Lower leg skin (tissue), 3 donors: ENCODE data around the gene CEP83.

ENCODE experiments used
- POLR2A ChIP-seq, 2 donors: fragments of 450-650 bp; IDR thresholded peaks; one replicate each; pipeline ENCODE4 v1.6.1; 2016 to 2017; ENCODE audit warnings: antibody characterized with exemption in 2 of 2, mild to moderate bottlenecking in 1 of 2, moderate library complexity in 1 of 2
- TF ChIP-seq, protein P1 (sequence below), 3 donors: fragments of 450-650 bp; IDR thresholded peaks; one replicate each; pipeline ENCODE4 v1.5.1; 2016; ENCODE audit warnings: antibody characterized with exemption in 3 of 3, mild to moderate bottlenecking in 3 of 3, moderate library complexity in 2 of 3

DNA sequence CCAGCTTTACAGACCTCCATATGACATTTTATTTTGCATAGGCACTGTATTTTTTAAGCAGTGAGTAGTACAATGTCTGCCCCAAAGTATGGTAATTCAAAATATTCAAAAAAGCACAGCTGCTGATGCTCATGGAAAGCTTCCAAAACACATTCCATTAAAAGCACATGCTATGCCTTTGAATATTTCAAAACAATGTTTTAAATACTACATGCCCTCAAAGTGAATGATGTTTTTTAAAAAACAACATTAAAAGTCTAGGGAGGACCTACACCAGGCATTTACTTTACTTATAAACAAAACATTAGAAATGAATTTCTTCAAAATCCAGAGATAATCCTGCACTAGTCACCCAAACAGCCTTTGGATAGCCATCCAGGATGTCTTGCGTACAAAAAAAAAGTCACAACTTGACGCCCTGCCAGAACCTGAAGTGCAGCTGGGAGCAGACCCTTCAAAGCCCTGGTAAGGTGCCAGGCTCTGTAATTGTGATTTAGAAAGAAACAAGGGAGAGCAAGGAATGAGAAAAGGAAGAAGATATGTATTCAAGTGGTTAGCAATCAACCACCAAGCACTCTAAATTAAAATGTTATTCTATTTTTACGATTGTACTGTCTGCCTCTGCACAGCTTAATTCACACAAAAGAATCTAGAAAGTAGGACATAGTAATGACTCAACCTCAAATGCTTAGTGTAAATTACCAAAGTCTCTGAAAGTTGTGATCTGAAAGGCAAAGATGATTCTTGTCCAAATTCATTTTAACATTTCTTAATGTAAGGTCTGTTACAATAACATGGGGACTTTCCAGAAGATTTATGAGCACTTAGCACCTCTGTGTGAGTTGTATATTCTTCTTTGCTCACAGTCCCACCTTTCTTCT lies 31.9 kb downstream of the CEP83 start:
- TF ChIP-seq, protein P1, sequence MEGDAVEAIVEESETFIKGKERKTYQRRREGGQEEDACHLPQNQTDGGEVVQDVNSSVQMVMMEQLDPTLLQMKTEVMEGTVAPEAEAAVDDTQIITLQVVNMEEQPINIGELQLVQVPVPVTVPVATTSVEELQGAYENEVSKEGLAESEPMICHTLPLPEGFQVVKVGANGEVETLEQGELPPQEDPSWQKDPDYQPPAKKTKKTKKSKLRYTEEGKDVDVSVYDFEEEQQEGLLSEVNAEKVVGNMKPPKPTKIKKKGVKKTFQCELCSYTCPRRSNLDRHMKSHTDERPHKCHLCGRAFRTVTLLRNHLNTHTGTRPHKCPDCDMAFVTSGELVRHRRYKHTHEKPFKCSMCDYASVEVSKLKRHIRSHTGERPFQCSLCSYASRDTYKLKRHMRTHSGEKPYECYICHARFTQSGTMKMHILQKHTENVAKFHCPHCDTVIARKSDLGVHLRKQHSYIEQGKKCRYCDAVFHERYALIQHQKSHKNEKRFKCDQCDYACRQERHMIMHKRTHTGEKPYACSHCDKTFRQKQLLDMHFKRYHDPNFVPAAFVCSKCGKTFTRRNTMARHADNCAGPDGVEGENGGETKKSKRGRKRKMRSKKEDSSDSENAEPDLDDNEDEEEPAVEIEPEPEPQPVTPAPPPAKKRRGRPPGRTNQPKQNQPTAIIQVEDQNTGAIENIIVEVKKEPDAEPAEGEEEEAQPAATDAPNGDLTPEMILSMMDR (IDR thresholded peaks at IDR 0.05) = no peak
- TF ChIP-seq POLR2A (IDR thresholded peaks at IDR 0.05) = no peak
